Keratinocyte (primary cell): ENCODE data around the gene LYSET. TPM values are rescaled to one million over a fixed set of nuclear protein-coding genes. Genes with fewer than 3 reads are reported as not detected.

ENCODE experiments used
- DNase-seq: peaks from one replicate; pipeline ENCODE4 v3.0.0-alpha.2; 2011; ENCODE audit warnings: low read depth, missing footprints, low spot score
- FAIRE-seq: peaks from 2 replicates; lab custom pipeline; 2011; peaks lifted over from hg19 to GRCh38; lab: Jason Lieb, UNC
- H2AFZ ChIP-seq: 2 replicates; pipeline ENCODE4 v1.6.0; 2012; ENCODE audit warnings: low read length, control low read depth, inconsistent platforms; ENCODE audit not compliant: control insufficient read depth
- H3K27ac ChIP-seq: 2 replicates; pipeline ENCODE4 v1.5.1; 2011; ENCODE audit warnings: low read length; ENCODE audit not compliant: control insufficient read depth, insufficient read depth
- H3K27me3 ChIP-seq: 3 replicates; pipeline ENCODE4 v1.6.0; 2011; ENCODE audit warnings: low read length; ENCODE audit not compliant: control insufficient read depth, insufficient read depth; ENCODE audit errors: extremely low read depth
- H3K36me3 ChIP-seq, 2 experiments: 2 replicates in 1 of 2; 3 replicates in 1 of 2; pipeline ENCODE4 v1.5.1; 2011; ENCODE audit warnings: low read length in 2 of 2, mild to moderate bottlenecking in 1 of 2; ENCODE audit not compliant: control insufficient read depth in 2 of 2, insufficient read depth in 2 of 2; ENCODE audit errors: extremely low read depth in 1 of 2
- H3K4me1 ChIP-seq: 3 replicates; pipeline ENCODE4 v1.5.1; 2011; ENCODE audit warnings: low read length; ENCODE audit not compliant: control insufficient read depth, insufficient read depth; ENCODE audit errors: extremely low read depth
- H3K4me2 ChIP-seq: 3 replicates; pipeline ENCODE4 v1.6.0; 2011; ENCODE audit warnings: low read depth, low read length; ENCODE audit not compliant: control insufficient read depth, insufficient read depth; ENCODE audit errors: extremely low read depth
- H3K4me3 ChIP-seq, 3 experiments: fragments of 200-600 bp in 1 of 3; sonication (generic) in 1 of 3; 2 replicates in 2 of 3; 3 replicates in 1 of 3; pipeline ENCODE4 v1.5.1; 2011 to 2016; ENCODE audit warnings: low read length in 3 of 3, mild to moderate bottlenecking in 3 of 3, control low read depth in 2 of 3, inconsistent platforms in 1 of 3, low read depth in 1 of 3, mixed read lengths in 1 of 3, mixed run types in 1 of 3, moderate library complexity in 1 of 3; ENCODE audit not compliant: control insufficient read depth in 2 of 3, insufficient read depth in 2 of 3; ENCODE audit errors: extremely low read depth in 1 of 3
- H3K79me2 ChIP-seq: 2 replicates; pipeline ENCODE4 v1.6.0; 2012; ENCODE audit warnings: low read length; ENCODE audit not compliant: control insufficient read depth, insufficient read depth
- H3K9ac ChIP-seq: 3 replicates; pipeline ENCODE4 v1.6.0; 2011; ENCODE audit warnings: low read length; ENCODE audit not compliant: control insufficient read depth, insufficient read depth; ENCODE audit errors: extremely low read depth
- H3K9me1 ChIP-seq: 3 replicates; pipeline ENCODE4 v1.6.0; 2011; ENCODE audit warnings: low read length; ENCODE audit not compliant: control insufficient read depth, insufficient read depth; ENCODE audit errors: extremely low read depth
- H3K9me3 ChIP-seq: 2 replicates; pipeline ENCODE4 v1.5.1; 2012; ENCODE audit warnings: low read depth, low read length; ENCODE audit not compliant: control insufficient read depth
- H4K20me1 ChIP-seq: 3 replicates; pipeline ENCODE4 v1.6.0; 2011; ENCODE audit warnings: low read length; ENCODE audit not compliant: control insufficient read depth, insufficient read depth; ENCODE audit errors: extremely low read depth
- CTCF ChIP-seq, 3 experiments: IDR thresholded peaks in 1 of 3; conservative IDR thresholded peaks in 1 of 3; optimal IDR thresholded peaks in 1 of 3; 2 replicates in 2 of 3; 3 replicates in 1 of 3; pipeline versions ENCODE3 to v1.5.1; 2011; ENCODE audit warnings: low read length in 3 of 3, mild to moderate bottlenecking in 3 of 3, moderate library complexity in 2 of 3, control low read depth in 1 of 3, inconsistent platforms in 1 of 3; ENCODE audit not compliant: insufficient read depth in 2 of 3; ENCODE audit errors: extremely low read depth in 1 of 3
- EZH2 ChIP-seq: IDR thresholded peaks from one replicate; pipeline ENCODE4 v1.6.1; 2012; ENCODE audit warnings: inconsistent platforms, mild to moderate bottlenecking, low read length, moderate library complexity
- dilution Hi-C: fragments of 300-500 bp; cut with MboI; formaldehyde crosslinking; loops from one replicate; pipeline ENCODE4 v1.7.0; 2020; ENCODE audit warnings: low sequenced_read_pairs; ENCODE audit not compliant: extremely low pct_ligation_motif_present
- polyA plus RNA-seq, 5 experiments: library from polyadenylated mRNA; depleted of rRNA in 3 of 5; stranded (reverse) in 3 of 5; stranded (forward) in 1 of 5; unstranded in 1 of 5; fragments of >200 nt; gene quantifications; 1 replicate in 1 of 5; 2 replicates in 3 of 5; 3 replicates in 1 of 5; pipeline versions ENCODE4 v1.2.1 to v1.2.3, GENCODE V29; 2011 to 2012; ENCODE audit warnings: missing spikeins in 2 of 5, low read depth in 1 of 5, low replicate concordance in 1 of 5

Gene LYSET
- polyA plus RNA-seq, 1 donor (not counting 4 experiments of a cell fraction or from before 2014, with no cell fraction given): 24.6 TPM

GRCh38 chr14:93207468-93208308, 22.6 kb downstream of the LYSET start:
- no peaks in the 10 kb centered on the region for H3K27me3 ChIP-seq
- H3K4me1 ChIP-seq: peaks cover 8% of the 10 kb centered on the region
- dilution Hi-C loops: no loop called here
- no peaks in the 10 kb centered on the region for H3K9me3 ChIP-seq
- H3K36me3 ChIP-seq: no peaks in the 10 kb centered on the region
- peak overlapping the region; percentile 77 for H3K9ac ChIP-seq
- H3K9me1 ChIP-seq: no peaks in the 10 kb centered on the region
- peaks cover 29% of the 10 kb centered on the region for H3K79me2 ChIP-seq
- peak in 1 of 3 experiments; percentile 62 for TF ChIP-seq CTCF (optimal IDR thresholded peaks at IDR 0.05 in 1 of 3, IDR thresholded peaks at IDR 0.05 in 1 of 3, conservative IDR thresholded peaks at IDR 0.05 in 1 of 3; ENCODE audit: extremely low read depth in 1 of 3, insufficient read depth in 2 of 3, low read length in 3 of 3)
- TF ChIP-seq EZH2: no peak
- no peaks in the 10 kb centered on the region for H4K20me1 ChIP-seq
- no peak for FAIRE-seq
- peak overlapping the region; percentile 78 to 87 (median 81) for H3K4me3 ChIP-seq
- DNase-seq: no peak
- peak overlapping the region; percentile 97 for H3K4me2 ChIP-seq
- H3K27ac ChIP-seq: peak overlapping the region; percentile 28
- peak overlapping the region; percentile 96 for H2AFZ ChIP-seq

GRCh38 chr14:93212432-93212831, 27.3 kb downstream of the LYSET start:
- peaks cover 0 to 10% of the 10 kb centered on the region in 2 experiments for H3K36me3 ChIP-seq

More at GRCh38 chr14:93212432-93212831, 27.3 kb downstream of the LYSET start:
- peaks cover 12% of the 10 kb centered on the region for H3K79me2 ChIP-seq
- H3K27ac ChIP-seq: no peak overlapping the region
- H3K4me1 ChIP-seq: peaks cover 8% of the 10 kb centered on the region
- H3K9ac ChIP-seq: no peak overlapping the region
- no peaks in the 10 kb centered on the region for H4K20me1 ChIP-seq
- no peaks in the 10 kb centered on the region for H3K27me3 ChIP-seq
- no peak overlapping the region for H2AFZ ChIP-seq
- TF ChIP-seq EZH2: no peak
- TF ChIP-seq CTCF (optimal IDR thresholded peaks at IDR 0.05 in 1 of 3, IDR thresholded peaks at IDR 0.05 in 1 of 3, conservative IDR thresholded peaks at IDR 0.05 in 1 of 3; ENCODE audit: extremely low read depth in 1 of 3, insufficient read depth in 2 of 3, low read length in 3 of 3): no peak
- H3K4me3 ChIP-seq: no peak overlapping the region
- FAIRE-seq: no peak
- dilution Hi-C loops: no loop called here
- no peaks in the 10 kb centered on the region for H3K9me1 ChIP-seq
- H3K4me2 ChIP-seq: no peak overlapping the region
- no peaks in the 10 kb centered on the region for H3K9me3 ChIP-seq
- no peak for DNase-seq
